Naive thymus-derived CD4-positive, alpha-beta T cell (primary cell): ENCODE measurements around the gene SLC51B. TPM values are rescaled to one million over a fixed set of nuclear protein-coding genes. Genes with fewer than 3 reads are reported as not detected.
A peak's percentile ranks its signal among the peaks of the same experiment; 100 is the strongest.

ENCODE experiments used
- ATAC-seq: fragments of 150-1000 bp; cut with Tn5 transposase; 2 replicates; pipeline ENCODE4 v1.10.0; 2021; ENCODE audit warnings: mild to moderate bottlenecking, moderate library complexity
- CTCF ChIA-PET: fragments of 350-600 bp; sonication (Branson Sonifier 250); formaldehyde crosslinking; loops from one replicate; lab custom pipeline; 2021; ENCODE audit warnings: antibody characterized with exemption; lab: Charles Lee
- POLR2A ChIA-PET: fragments of 350-600 bp; sonication (Branson Sonifier 250); formaldehyde crosslinking; loops from one replicate; lab custom pipeline; 2021; ENCODE audit warnings: antibody characterized with exemption, inconsistent platforms; lab: Charles Lee
- DNase-seq, 9 donors: peaks; one replicate each; pipeline versions ENCODE4 v3.0.0 to v3.0.0-alpha.2; 2020 to 2022; ENCODE audit warnings: mixed read lengths in 1 of 9
- H3K27ac ChIP-seq: one replicate; pipeline ENCODE4 v1.7.0; 2013; ENCODE audit warnings: mild to moderate bottlenecking, low read depth, low read length, moderate library complexity
- H3K27me3 ChIP-seq, 2 donors: one replicate each; pipeline ENCODE4 v1.7.0; 2013; ENCODE audit warnings: low read length in 2 of 2, mild to moderate bottlenecking in 2 of 2, moderate library complexity in 2 of 2; ENCODE audit not compliant: control insufficient read depth in 2 of 2, insufficient read depth in 2 of 2
- H3K36me3 ChIP-seq, 3 experiments: 1 replicate in 2 of 3; 2 replicates in 1 of 3; pipeline ENCODE4 v1.7.0; 2013; ENCODE audit warnings: low read length in 3 of 3, mild to moderate bottlenecking in 3 of 3, moderate library complexity in 1 of 3; ENCODE audit not compliant: insufficient read depth in 3 of 3, control insufficient read depth in 2 of 3
- H3K4me1 ChIP-seq, 2 donors: one replicate each; pipeline ENCODE4 v1.7.0; 2013; ENCODE audit warnings: low read length in 2 of 2, mild to moderate bottlenecking in 2 of 2, moderate library complexity in 1 of 2; ENCODE audit not compliant: control insufficient read depth in 2 of 2, insufficient read depth in 2 of 2
- H3K4me3 ChIP-seq: 2 replicates; pipeline ENCODE4 v1.7.0; 2013; ENCODE audit warnings: mild to moderate bottlenecking, low read length
- H3K9me3 ChIP-seq, 3 experiments: 1 replicate in 2 of 3; 2 replicates in 1 of 3; pipeline ENCODE4 v1.7.0; 2013; ENCODE audit warnings: low read length in 3 of 3; ENCODE audit not compliant: control insufficient read depth in 2 of 3
- H3K27ac Mint-ChIP-seq, 9 donors: one replicate each; pipeline ENCODE4 v1.8.0; 2020 to 2022; ENCODE audit warnings: mixed read lengths in 9 of 9, mild to moderate bottlenecking in 8 of 9, moderate library complexity in 5 of 9, inconsistent platforms in 2 of 9
- H3K27me3 Mint-ChIP-seq, 5 donors: one replicate each; pipeline ENCODE4 v1.8.0; 2021 to 2022; ENCODE audit warnings: mixed read lengths in 5 of 5, mild to moderate bottlenecking in 1 of 5
- H3K36me3 Mint-ChIP-seq, 5 donors: one replicate each; pipeline ENCODE4 v1.8.0; 2020 to 2022; ENCODE audit warnings: mixed read lengths in 5 of 5, mild to moderate bottlenecking in 3 of 5, inconsistent platforms in 1 of 5
- H3K4me1 Mint-ChIP-seq, 7 donors: one replicate each; pipeline ENCODE4 v1.8.0; 2020 to 2022; ENCODE audit warnings: mixed read lengths in 7 of 7, mild to moderate bottlenecking in 3 of 7, inconsistent platforms in 1 of 7
- H3K4me3 Mint-ChIP-seq, 10 donors: one replicate each; pipeline ENCODE4 v1.8.0; 2020 to 2022; ENCODE audit warnings: mild to moderate bottlenecking in 10 of 10, mixed read lengths in 10 of 10, moderate library complexity in 6 of 10, inconsistent platforms in 2 of 10
- H3K9me3 Mint-ChIP-seq, 11 donors: one replicate each; pipeline ENCODE4 v1.8.0; 2020 to 2022; ENCODE audit warnings: mixed read lengths in 11 of 11, mild to moderate bottlenecking in 4 of 11, inconsistent platforms in 1 of 11, moderate library complexity in 1 of 11
- intact Hi-C, 2 donors: fragments of 100-400 bp; cut with micrococcal nuclease; formaldehyde crosslinking; loops; one replicate each; pipeline ENCODE4 v1.15.1; 2023
- polyA plus RNA-seq, 2 donors: library from polyadenylated mRNA; unstranded; fragments of 300-500 nt; fragmentation: Illumina TruSeq; gene quantifications; one replicate each; pipeline ENCODE4 v1.2.3, GENCODE V29; 2021
- total RNA-seq, 6 experiments: library from RNA in 5 of 6; stranded (reverse) in 5 of 6; gene quantifications; 1 replicate in 5 of 6; 2 replicates in 1 of 6; pipeline ENCODE4 v1.2.3 and lab custom pipeline; 2021 to 2026

The SLC51B gene
- total and polyA plus RNA-seq, 7 experiments from 2014 or later = not detected

- Histone ChIP-seq H3K4me3 (no peak overlapping the region), H3K36me3 (no peaks in the 10 kb centered on the region), H3K27me3 (no peaks in the 10 kb centered on the region), H3K4me1 (no peaks in the 10 kb centered on the region), H3K9me3 (no peaks in the 10 kb centered on the region), H3K27ac (no peak overlapping the region)
- Mint-ChIP-seq H3K4me3 (no peak overlapping the region), H3K9me3 (peaks cover 0 to 5% (median 0%) of the 10 kb centered on the region in 11 donors), H3K4me1 (peaks cover 0 to 9% (median 0%) of the 10 kb centered on the region in 7 donors), H3K36me3 (no peaks in the 10 kb centered on the region), H3K27me3 (peaks cover 1 to 21% (median 8%) of the 10 kb centered on the region in 5 donors), H3K27ac (no peak overlapping the region)
- POLR2A ChIA-PET = no interaction called here
- ATAC-seq (no peak), DNase-seq (no peak)
- intact Hi-C loops = no loop called here
- CTCF ChIA-PET = no interaction called here
These were observed 14.9 kb downstream of the SLC51B start for GRCh38 chr15:65059931-65060596.

DNA sequence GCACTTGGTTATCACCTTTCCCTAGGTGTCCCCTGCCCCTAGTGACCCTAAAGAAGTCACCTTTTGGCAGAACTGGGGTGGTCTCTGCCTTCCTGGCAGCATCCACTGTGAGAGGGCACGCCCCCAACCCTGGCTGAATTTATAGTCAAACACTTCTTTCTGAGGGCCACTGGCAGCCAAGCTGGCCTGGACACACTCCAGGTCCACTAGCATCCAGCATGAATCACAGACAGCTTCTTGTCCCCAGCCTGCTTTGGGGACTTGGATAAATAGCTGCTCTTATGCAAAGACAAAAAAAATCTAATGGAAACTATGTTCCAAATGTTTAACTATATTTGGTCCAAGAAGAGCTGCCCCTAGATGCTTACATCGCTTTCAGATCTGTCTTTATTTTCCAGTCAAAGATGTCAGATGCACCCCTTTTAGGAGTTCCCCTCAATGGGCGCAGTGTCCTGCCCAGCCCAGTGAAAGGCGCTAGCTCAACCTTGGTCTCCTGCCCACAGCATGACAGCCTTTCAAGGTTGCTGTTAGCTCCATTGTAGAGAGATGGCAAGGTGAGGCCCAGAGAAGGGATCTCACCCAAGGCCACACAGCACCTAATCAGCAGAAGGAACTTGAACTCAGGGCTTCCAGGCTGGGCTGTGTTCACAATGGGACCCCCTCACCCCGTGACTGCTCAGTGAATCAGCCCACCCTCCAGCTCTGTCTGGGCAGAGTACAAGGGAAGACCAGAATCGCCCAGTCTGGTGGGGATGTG is 15.6 kb downstream of the SLC51B start:
- H3K27me3 ChIP-seq = no peaks in the 10 kb centered on the region
- peaks cover 9 to 29% (median 15%) of the 10 kb centered on the region in 5 donors for H3K27me3 Mint-ChIP-seq
- H3K27ac ChIP-seq = no peak overlapping the region
- no peak overlapping the region for H3K4me3 Mint-ChIP-seq
- no peaks in the 10 kb centered on the region for H3K36me3 ChIP-seq
- H3K36me3 Mint-ChIP-seq = no peaks in the 10 kb centered on the region
- DNase-seq = no peak
- no peak overlapping the region for H3K27ac Mint-ChIP-seq
- H3K4me1 ChIP-seq = no peaks in the 10 kb centered on the region
- ChIA-PET POLR2A (interaction anchor here (0.6 kb wide), 1 partner anchor 352 kb away, joined by 3 read pairs; no protein-coding TSS in a partner anchor), CTCF (interaction anchor here (0.6 kb wide), 1 partner anchor 34 kb away, joined by 5 read pairs; no protein-coding TSS in a partner anchor)
- no peak overlapping the region for H3K4me3 ChIP-seq
- no peaks in the 10 kb centered on the region for H3K9me3 ChIP-seq
- peaks cover 0 to 3% (median 0%) of the 10 kb centered on the region in 7 donors for H3K4me1 Mint-ChIP-seq
- ATAC-seq = no peak
- intact Hi-C loops = no loop called here
- peaks cover 0 to 5% (median 0%) of the 10 kb centered on the region in 11 donors for H3K9me3 Mint-ChIP-seq

DNA sequence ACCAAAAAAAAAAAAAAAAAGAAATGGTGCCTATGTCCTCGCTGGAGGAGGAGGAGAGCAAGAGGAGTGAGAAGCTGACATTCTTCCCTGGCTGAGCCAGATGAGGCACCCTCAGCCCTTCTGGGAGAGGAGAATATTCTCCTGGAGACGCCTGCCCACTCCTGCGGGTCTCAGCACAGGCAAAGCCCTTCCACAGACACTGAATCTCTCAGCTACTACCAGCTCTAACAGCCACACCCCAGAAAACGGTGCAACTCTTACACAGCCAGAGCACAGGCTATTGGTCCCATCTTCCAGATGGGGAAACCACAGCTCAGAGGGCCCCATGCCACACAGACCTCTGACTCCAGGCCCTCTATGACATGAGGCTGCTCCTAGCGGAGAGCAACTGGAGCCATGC is 16.9 kb downstream of the SLC51B start:
- peaks cover 0 to 5% (median 0%) of the 10 kb centered on the region in 11 donors for H3K9me3 Mint-ChIP-seq
- H3K4me1 ChIP-seq = no peaks in the 10 kb centered on the region
- H3K36me3 Mint-ChIP-seq = no peaks in the 10 kb centered on the region
- intact Hi-C loops = no loop called here
- CTCF ChIA-PET = interaction anchor here (0.6 kb wide), 1 partner anchor 12 kb away, joined by 3 read pairs; no protein-coding TSS in a partner anchor
- peaks cover 0 to 3% of the 10 kb centered on the region in 2 donors for H3K27me3 ChIP-seq
- no peak overlapping the region for H3K4me3 ChIP-seq
- no peak overlapping the region for H3K27ac ChIP-seq
- POLR2A ChIA-PET = no interaction called here
- no peaks in the 10 kb centered on the region for H3K36me3 ChIP-seq
- ATAC-seq (no peak), DNase-seq (no peak)
- peaks cover 0 to 2% (median under 1%) of the 10 kb centered on the region in 7 donors for H3K4me1 Mint-ChIP-seq
- peaks cover 21 to 36% (median 26%) of the 10 kb centered on the region in 5 donors for H3K27me3 Mint-ChIP-seq
- no peak overlapping the region for H3K4me3 Mint-ChIP-seq
- no peaks in the 10 kb centered on the region for H3K9me3 ChIP-seq
- no peak overlapping the region for H3K27ac Mint-ChIP-seq

- Histone ChIP-seq H3K4me1 (no peaks in the 10 kb centered on the region), H3K36me3 (no peaks in the 10 kb centered on the region), H3K27me3 (peaks cover 0 to 3% of the 10 kb centered on the region in 2 donors), H3K27ac (no peak overlapping the region), H3K4me3 (no peak overlapping the region), H3K9me3 (no peaks in the 10 kb centered on the region)
- H3K4me1 Mint-ChIP-seq = peaks cover 0 to 6% (median 3%) of the 10 kb centered on the region in 7 donors
- ChIA-PET POLR2A (interaction anchor here (0.5 kb wide), 1 partner anchor 46 kb away, joined by 3 read pairs; no protein-coding TSS in a partner anchor), CTCF (no interaction called here)
- no peak overlapping the region for H3K4me3 Mint-ChIP-seq
- intact Hi-C loops = no loop called here
- H3K9me3 Mint-ChIP-seq = peaks cover 0 to 5% (median 0%) of the 10 kb centered on the region in 11 donors
- DNase-seq (no peak), ATAC-seq (no peak)
- H3K27me3 Mint-ChIP-seq = peaks cover 25 to 40% (median 30%) of the 10 kb centered on the region in 5 donors
- H3K36me3 Mint-ChIP-seq = no peaks in the 10 kb centered on the region
- no peak overlapping the region for H3K27ac Mint-ChIP-seq
These were observed 17.5 kb downstream of the SLC51B start for GRCh38 chr15:65062726-65063125.

GRCh38 chr15:65066001-65066634 is 20.9 kb downstream of the SLC51B start:
- Histone ChIP-seq H3K9me3 (no peaks in the 10 kb centered on the region), H3K27me3 (peaks cover 0 to 3% of the 10 kb centered on the region in 2 donors), H3K4me1 (no peaks in the 10 kb centered on the region), H3K27ac (no peak overlapping the region), H3K36me3 (no peaks in the 10 kb centered on the region), H3K4me3 (no peak overlapping the region)
- H3K9me3 Mint-ChIP-seq = no peaks in the 10 kb centered on the region
- no peaks in the 10 kb centered on the region for H3K36me3 Mint-ChIP-seq
- intact Hi-C loops = no loop called here
- ATAC-seq = no peak
- CTCF ChIA-PET = interaction anchor here (0.7 kb wide), 1 partner anchor 32 kb away, joined by 3 read pairs; no protein-coding TSS in a partner anchor
- peaks cover 33 to 62% (median 37%) of the 10 kb centered on the region in 5 donors for H3K27me3 Mint-ChIP-seq
- peaks cover 0 to 13% (median 8%) of the 10 kb centered on the region in 7 donors for H3K4me1 Mint-ChIP-seq
- POLR2A ChIA-PET = interaction anchor here (0.6 kb wide), 1 partner anchor 240 kb away, joined by 3 read pairs; no protein-coding TSS in a partner anchor
- H3K4me3 Mint-ChIP-seq = peak overlapping the region in 1 of 10 donors; percentile 13
- no peak overlapping the region for H3K27ac Mint-ChIP-seq
- DNase-seq = no peak

GRCh38 chr15:65066635-65067316 is 21.6 kb downstream of the SLC51B start:
- Mint-ChIP-seq H3K9me3 (no peaks in the 10 kb centered on the region), H3K4me3 (peak overlapping the region in 5 of 10 donors; percentile 13 to 70 (median 49)), H3K36me3 (no peaks in the 10 kb centered on the region), H3K27me3 (peaks cover 33 to 62% (median 37%) of the 10 kb centered on the region in 5 donors), H3K4me1 (peaks cover 0 to 13% (median 8%) of the 10 kb centered on the region in 7 donors), H3K27ac (no peak overlapping the region)
- CTCF ChIA-PET = interaction anchor here (0.7 kb wide), 1 partner anchor 33 kb away, joined by 3 read pairs; no protein-coding TSS in a partner anchor
- no peak overlapping the region for H3K27ac ChIP-seq
- peaks cover 0 to 3% of the 10 kb centered on the region in 2 donors for H3K27me3 ChIP-seq
- POLR2A ChIA-PET = interaction anchor here (0.6 kb wide), 1 partner anchor 239 kb away, joined by 3 read pairs; no protein-coding TSS in a partner anchor
- H3K4me3 ChIP-seq = no peak overlapping the region
- H3K9me3 ChIP-seq = no peaks in the 10 kb centered on the region
- H3K4me1 ChIP-seq = no peaks in the 10 kb centered on the region
- intact Hi-C loops = no loop called here
- no peaks in the 10 kb centered on the region for H3K36me3 ChIP-seq
- DNase-seq (no peak), ATAC-seq (no peak)
